PC-3 (cell line): ENCODE data around the gene SEMA6B. TPM values are rescaled to one million over a fixed set of nuclear protein-coding genes. Genes with fewer than 3 reads are reported as not detected.
A peak's percentile ranks its signal among the peaks of the same experiment; 100 is the strongest.

Experiments
- ATAC-seq: fragments of 200-7000 bp; cut with Tn5 transposase; 2 replicates; pipeline ENCODE4 v1.9.1; 2020; ENCODE audit warnings: mild to moderate bottlenecking, moderate library complexity
- BruUV-seq: library from RNA; stranded (reverse); fragments of 400-500 nt; replicated peaks from 2 replicates; lab custom pipeline; 2021; lab: Mats Ljungman, UMichigan
- CTCF ChIA-PET: fragments of 300-600 bp; sonication (Branson Sonifier 250); formaldehyde crosslinking; loops from one replicate; lab custom pipeline; 2022; ENCODE audit warnings: antibody characterized with exemption; lab: Charles Lee
- POLR2A ChIA-PET: fragments of 300-600 bp; sonication (Branson Sonifier 250); formaldehyde crosslinking; loops from one replicate; lab custom pipeline; 2022; ENCODE audit warnings: antibody characterized with exemption; ENCODE audit not compliant: unreplicated experiment; lab: Charles Lee
- DNase-seq: peaks from one replicate; pipeline ENCODE4 v3.0.0-alpha.2; 2015
- H2AFZ ChIP-seq: fragments of 300-600 bp; sonication (generic); 2 replicates; pipeline ENCODE4 v1.6.0; 2016; ENCODE audit warnings: antibody characterized with exemption, low read length
- H3F3A ChIP-seq: fragments of 300-600 bp; sonication (generic); one replicate; pipeline ENCODE4 v1.6.0; 2017; ENCODE audit warnings: antibody characterized with exemption, low read length, control low read depth, mild to moderate bottlenecking; ENCODE audit not compliant: unreplicated experiment
- H3K27ac ChIP-seq: fragments of 300-600 bp; sonication (generic); 2 replicates; pipeline ENCODE4 v1.5.1; 2016; ENCODE audit warnings: mild to moderate bottlenecking, low read length
- H3K27me3 ChIP-seq: fragments of 300-600 bp; sonication (generic); 2 replicates; pipeline ENCODE4 v1.6.1; 2016; ENCODE audit warnings: low read length, mixed read lengths
- H3K36me3 ChIP-seq: fragments of 300-600 bp; sonication (generic); 2 replicates; pipeline ENCODE4 v1.6.1; 2016; ENCODE audit warnings: low read depth, mixed run types, low read length, mixed read lengths
- H3K4me1 ChIP-seq: fragments of 300-600 bp; sonication (generic); 2 replicates; pipeline ENCODE4 v1.5.1; 2016; ENCODE audit warnings: low read length; ENCODE audit not compliant: insufficient read depth
- H3K4me2 ChIP-seq: fragments of 300-600 bp; sonication (generic); 2 replicates; pipeline ENCODE4 v1.6.0; 2016; ENCODE audit warnings: low read length
- H3K4me3 ChIP-seq: fragments of 300-600 bp; sonication (generic); 2 replicates; pipeline ENCODE4 v1.5.1; 2016; ENCODE audit warnings: mild to moderate bottlenecking, low read length, mixed read lengths
- H3K79me2 ChIP-seq: fragments of 300-600 bp; sonication (generic); 2 replicates; pipeline ENCODE4 v1.6.1; 2017; ENCODE audit warnings: low read length, mixed read lengths
- H3K9ac ChIP-seq: fragments of 300-600 bp; sonication (generic); 2 replicates; pipeline ENCODE4 v1.6.0; 2016; ENCODE audit warnings: mild to moderate bottlenecking, low read length
- H3K9me2 ChIP-seq: fragments of 300-600 bp; sonication (generic); replicated peaks from 2 replicates; pipeline ENCODE4 v1.6.1; 2016; ENCODE audit warnings: mixed run types, low read length, mixed read lengths
- H3K9me3 ChIP-seq: fragments of 300-600 bp; sonication (generic); 2 replicates; pipeline ENCODE4 v1.6.1; 2016; ENCODE audit warnings: low read length, mixed read lengths
- H4K20me1 ChIP-seq: fragments of 300-600 bp; sonication (generic); 2 replicates; pipeline ENCODE4 v1.6.1; 2016; ENCODE audit warnings: low read length, mixed read lengths
- EZH2 ChIP-seq: fragments of 300-600 bp; sonication (generic); IDR thresholded peaks from one replicate; pipeline ENCODE4 v1.6.1; 2017; ENCODE audit warnings: antibody characterized with exemption, mild to moderate bottlenecking, low read length; ENCODE audit not compliant: unreplicated experiment
- EZH2phosphoT487 ChIP-seq: fragments of 300-600 bp; sonication (generic); IDR thresholded peaks from 2 replicates; pipeline ENCODE4 v1.6.1; 2018; ENCODE audit warnings: mild to moderate bottlenecking, antibody characterized with exemption, low read length, borderline replicate concordance
- intact Hi-C: fragments of 100-400 bp; cut with micrococcal nuclease; formaldehyde crosslinking; loops from 2 replicates; pipeline ENCODE4 v1.9.0; 2023
- total RNA-seq: library from RNA; depleted of rRNA; stranded (reverse); fragments of >200 nt; gene quantifications from 2 replicates; pipeline ENCODE4 v1.2.3, GENCODE V29; 2014
- TF ChIP-seq, protein P1 (sequence below): fragments of 300-600 bp; sonication (generic); conservative IDR thresholded peaks from 2 replicates; pipeline ENCODE4 v1.5.1; 2017; ENCODE audit warnings: antibody characterized with exemption, low read depth, mild to moderate bottlenecking, low read length

The SEMA6B gene
- total RNA-seq, 1 experiment from 2014 or later, result 9.0 TPM

DNA sequence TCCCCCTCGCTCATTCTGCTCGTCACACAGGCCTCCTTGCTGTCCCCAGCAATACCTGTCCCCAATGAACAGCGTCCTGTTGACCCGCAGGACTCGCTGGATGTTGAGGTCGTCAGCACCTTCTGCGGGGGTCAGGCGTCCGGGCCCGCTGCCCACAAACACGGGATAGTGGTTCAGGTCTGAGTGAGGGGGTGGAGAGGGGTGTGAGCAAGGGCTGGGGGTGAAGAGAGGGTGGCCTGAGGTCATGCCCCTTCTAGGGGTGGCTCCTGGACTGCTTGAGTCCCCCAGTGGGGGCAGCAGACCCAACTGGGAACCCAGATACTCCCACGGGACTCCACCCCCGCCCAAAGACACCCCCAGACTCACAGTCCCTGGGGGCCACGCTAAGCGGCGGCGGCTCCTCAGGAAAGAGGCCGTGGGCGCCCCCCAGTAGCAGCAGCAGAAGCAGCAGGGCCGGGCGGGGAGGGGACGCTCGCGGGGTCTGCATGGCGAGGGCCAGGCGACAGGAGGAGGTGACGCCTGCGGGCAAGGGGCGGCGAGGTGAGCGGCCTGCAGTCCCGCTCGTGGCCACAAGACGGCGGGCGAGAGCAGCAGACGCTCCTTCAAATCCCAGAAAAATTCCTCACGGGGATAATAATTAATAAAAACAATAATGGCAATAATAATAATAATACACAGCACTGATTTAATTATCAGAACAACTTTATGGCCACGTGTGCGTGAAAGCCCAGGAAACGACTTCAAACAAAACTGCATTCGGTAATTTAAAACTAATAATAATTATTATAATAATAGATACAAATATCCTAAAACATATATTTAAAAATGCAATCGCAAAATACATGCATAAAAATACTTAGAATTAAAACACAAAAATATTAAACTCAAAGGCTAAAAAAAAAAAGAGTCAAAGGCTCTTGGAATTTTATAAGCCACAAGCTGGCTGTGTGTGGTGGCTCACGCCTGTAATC is 1.2 kb downstream of the SEMA6B start:
- TF ChIP-seq EZH2phosphoT487, result no peak
- TF ChIP-seq, protein P1, sequence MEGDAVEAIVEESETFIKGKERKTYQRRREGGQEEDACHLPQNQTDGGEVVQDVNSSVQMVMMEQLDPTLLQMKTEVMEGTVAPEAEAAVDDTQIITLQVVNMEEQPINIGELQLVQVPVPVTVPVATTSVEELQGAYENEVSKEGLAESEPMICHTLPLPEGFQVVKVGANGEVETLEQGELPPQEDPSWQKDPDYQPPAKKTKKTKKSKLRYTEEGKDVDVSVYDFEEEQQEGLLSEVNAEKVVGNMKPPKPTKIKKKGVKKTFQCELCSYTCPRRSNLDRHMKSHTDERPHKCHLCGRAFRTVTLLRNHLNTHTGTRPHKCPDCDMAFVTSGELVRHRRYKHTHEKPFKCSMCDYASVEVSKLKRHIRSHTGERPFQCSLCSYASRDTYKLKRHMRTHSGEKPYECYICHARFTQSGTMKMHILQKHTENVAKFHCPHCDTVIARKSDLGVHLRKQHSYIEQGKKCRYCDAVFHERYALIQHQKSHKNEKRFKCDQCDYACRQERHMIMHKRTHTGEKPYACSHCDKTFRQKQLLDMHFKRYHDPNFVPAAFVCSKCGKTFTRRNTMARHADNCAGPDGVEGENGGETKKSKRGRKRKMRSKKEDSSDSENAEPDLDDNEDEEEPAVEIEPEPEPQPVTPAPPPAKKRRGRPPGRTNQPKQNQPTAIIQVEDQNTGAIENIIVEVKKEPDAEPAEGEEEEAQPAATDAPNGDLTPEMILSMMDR, result peak; percentile 88
- BruUV-seq, result no TSS peak
- Histone ChIP-seq H3K9me2 (no peaks in the 10 kb centered on the region), H3F3A (no peaks in the 10 kb centered on the region), H3K4me2 (peak overlapping the region; percentile 47; the same call in 1 of the 2 replicates), H3K79me2 (no peaks in the 10 kb centered on the region), H3K36me3 (no peaks in the 10 kb centered on the region), H3K9ac (no peak overlapping the region), H2AFZ (peak overlapping the region; percentile 43; the same call in 1 of the 2 replicates), H3K27ac (no peak overlapping the region), H3K9me3 (no peaks in the 10 kb centered on the region), H3K4me3 (no peak overlapping the region), H4K20me1 (no peaks in the 10 kb centered on the region), H3K27me3 (no peaks in the 10 kb centered on the region), H3K4me1 (0 out of 2 replicates have a peak, but pooled peaks cover 5% of the 10 kb centered on the region)
- POLR2A ChIA-PET, result no interaction called here
- intact Hi-C loops, result loop anchor here (1.0 kb wide), 1 partner anchor 78 kb away; no protein-coding TSS in a partner anchor
- DNase-seq (peak; percentile 62), ATAC-seq (no peak)
- CTCF ChIA-PET, result interaction anchor here (0.6 to 0.7 kb wide), 3 partner anchors 35 to 410 kb away, joined by 3 read pairs; no protein-coding TSS in a partner anchor

DNA sequence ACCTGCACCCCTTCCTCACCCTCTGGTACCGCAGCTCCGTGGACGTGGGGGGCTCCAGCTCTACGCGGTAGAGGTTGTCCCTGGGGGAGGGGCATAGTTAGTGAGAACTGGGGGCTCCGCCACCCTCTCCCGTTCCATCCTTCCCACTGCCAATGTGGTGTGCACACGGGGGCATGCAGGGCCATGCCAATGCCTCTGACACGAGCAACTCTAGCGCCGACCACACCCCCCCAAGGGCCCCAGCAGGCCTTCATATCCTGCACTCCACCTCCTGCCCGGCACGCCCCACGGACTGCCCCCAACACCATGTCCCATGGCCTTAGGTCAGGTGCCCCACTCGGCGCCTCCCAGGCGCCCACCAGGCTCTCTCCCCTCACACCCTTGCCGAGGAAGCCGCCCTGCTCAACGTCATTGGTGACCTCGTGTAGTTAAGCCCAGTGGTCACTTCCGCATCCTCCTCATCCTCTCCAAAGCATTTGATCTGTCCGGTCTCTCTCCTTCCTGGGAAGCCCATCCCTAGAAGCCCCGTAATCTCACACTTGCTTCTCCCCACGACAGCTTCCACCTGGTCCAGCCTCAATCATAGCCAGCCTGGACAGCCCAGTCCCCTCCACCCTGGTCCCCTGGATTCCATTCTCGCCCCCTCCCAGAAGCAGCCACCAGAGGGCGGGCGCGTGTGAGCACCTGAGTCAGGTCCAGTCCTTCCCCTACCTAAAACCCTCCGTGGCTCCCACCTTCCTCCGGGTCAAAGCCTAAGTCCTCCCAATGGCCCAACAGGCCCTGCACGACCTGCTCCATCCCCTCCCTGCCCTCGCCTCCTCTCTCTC is 2.1 kb downstream of the SEMA6B start:
- no peaks in the 10 kb centered on the region for H3K27me3 ChIP-seq
- H3F3A ChIP-seq, result no peaks in the 10 kb centered on the region
- H3K4me2 ChIP-seq, result no peak overlapping the region
- H3K27ac ChIP-seq, result no peak overlapping the region
- no peak overlapping the region for H3K9ac ChIP-seq
- H3K4me3 ChIP-seq, result no peak overlapping the region
- H3K4me1 ChIP-seq, result 0 out of 2 replicates have a peak, but pooled peaks cover 5% of the 10 kb centered on the region
- H4K20me1 ChIP-seq, result no peaks in the 10 kb centered on the region
- no peak overlapping the region for H2AFZ ChIP-seq
- intact Hi-C loops, result no loop called here
- H3K9me2 ChIP-seq, result no peaks in the 10 kb centered on the region
- H3K79me2 ChIP-seq, result no peaks in the 10 kb centered on the region
- DNase-seq (peak; percentile 59), ATAC-seq (peak; percentile 25)
- BruUV-seq, result no TSS peak
- ChIA-PET CTCF (no interaction called here), POLR2A (no interaction called here)
- H3K9me3 ChIP-seq, result no peaks in the 10 kb centered on the region
- TF ChIP-seq, protein P1, result peak; percentile 66
- TF ChIP-seq EZH2phosphoT487 (no peak), EZH2 (no peak)
- no peaks in the 10 kb centered on the region for H3K36me3 ChIP-seq
